OCI-LY1 (cell line): ENCODE results near the gene CEL.

Source experiments
- EZH2 ChIP-seq: fragments of 200-600 bp; sonication (generic), shearing (Covaris generic); IDR thresholded peaks from 2 replicates; pipeline ENCODE4 v1.8.0; 2017; ENCODE audit warnings: borderline replicate concordance, mixed run types, mild to moderate bottlenecking, antibody characterized with exemption, low read length, moderate library complexity, mixed read lengths
- TF ChIP-seq, protein P1 (sequence below): fragments of 200-600 bp; sonication (generic), shearing (Covaris generic); IDR thresholded peaks from 2 replicates; pipeline ENCODE4 v1.5.1; 2017; ENCODE audit warnings: mild to moderate bottlenecking, antibody characterized with exemption, low read length, moderate library complexity, mixed read lengths

DNA sequence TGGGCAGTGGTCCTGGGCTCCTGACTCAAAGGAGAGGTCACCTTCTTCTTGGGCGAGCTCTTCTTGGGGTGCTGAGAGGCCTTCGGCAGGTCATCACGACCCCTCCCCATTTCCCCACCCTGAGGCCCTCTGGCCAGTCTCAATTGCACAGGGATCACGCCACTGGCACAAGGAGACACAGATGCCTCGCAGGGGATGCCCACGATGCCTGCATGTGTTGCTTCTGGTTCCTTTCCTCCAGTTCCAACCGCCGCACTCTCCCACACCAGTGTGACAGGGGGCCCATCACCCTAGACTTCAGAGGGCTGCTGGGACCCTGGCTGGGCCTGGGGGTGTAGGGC lies 1.3 kb downstream of the CEL start:
- TF ChIP-seq, protein P1, sequence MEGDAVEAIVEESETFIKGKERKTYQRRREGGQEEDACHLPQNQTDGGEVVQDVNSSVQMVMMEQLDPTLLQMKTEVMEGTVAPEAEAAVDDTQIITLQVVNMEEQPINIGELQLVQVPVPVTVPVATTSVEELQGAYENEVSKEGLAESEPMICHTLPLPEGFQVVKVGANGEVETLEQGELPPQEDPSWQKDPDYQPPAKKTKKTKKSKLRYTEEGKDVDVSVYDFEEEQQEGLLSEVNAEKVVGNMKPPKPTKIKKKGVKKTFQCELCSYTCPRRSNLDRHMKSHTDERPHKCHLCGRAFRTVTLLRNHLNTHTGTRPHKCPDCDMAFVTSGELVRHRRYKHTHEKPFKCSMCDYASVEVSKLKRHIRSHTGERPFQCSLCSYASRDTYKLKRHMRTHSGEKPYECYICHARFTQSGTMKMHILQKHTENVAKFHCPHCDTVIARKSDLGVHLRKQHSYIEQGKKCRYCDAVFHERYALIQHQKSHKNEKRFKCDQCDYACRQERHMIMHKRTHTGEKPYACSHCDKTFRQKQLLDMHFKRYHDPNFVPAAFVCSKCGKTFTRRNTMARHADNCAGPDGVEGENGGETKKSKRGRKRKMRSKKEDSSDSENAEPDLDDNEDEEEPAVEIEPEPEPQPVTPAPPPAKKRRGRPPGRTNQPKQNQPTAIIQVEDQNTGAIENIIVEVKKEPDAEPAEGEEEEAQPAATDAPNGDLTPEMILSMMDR, result no peak
- TF ChIP-seq EZH2, result no peak
